ENCODE results near the gene OR5B2. TPM values are rescaled to one million over a fixed set of nuclear protein-coding genes. Genes with fewer than 3 reads are reported as not detected.

The OR5B2 gene
- total RNA-seq = not detected in 2 replicates

DNA sequence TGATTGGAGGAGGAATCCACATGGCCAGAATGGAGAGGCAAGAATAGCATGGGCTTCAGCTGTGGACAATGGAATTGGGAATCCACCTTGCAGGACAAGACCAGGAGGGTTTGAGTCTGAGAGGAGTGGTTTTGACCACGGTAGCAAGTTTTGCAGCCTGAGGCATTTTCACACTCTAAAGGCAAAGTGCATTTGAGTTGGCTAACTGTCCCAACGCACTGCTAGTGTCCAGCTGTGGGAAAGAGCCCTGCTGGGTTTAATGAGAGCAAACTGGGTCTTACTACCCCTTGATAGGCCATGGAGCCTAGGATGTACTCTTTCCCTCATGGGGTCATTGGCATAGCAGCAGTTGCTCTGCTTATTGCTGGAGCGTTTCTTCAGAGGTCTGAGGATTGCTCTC lies at the start of gene OR5B2:
TSS of gene OR5B2 (minus strand) at position 101 of the 400 bp plus-strand sequence. CDS start 4,860 bp downstream, outside the sequence.

GRCh38 chr11:58442136-58442535 lies 14.2 kb upstream of the OR5B2 start, which contains the start of gene OR5B12:
Gene OR5B12 (minus strand): TSS chr11:58442236. CDS start chr11:58440151, 2,085 bp downstream.

GRCh38 chr11:58406774-58407173 lies 21.1 kb downstream of the OR5B2 start, which contains the start of gene OR5B3:
Gene OR5B3 (minus strand): TSS chr11:58406874. CDS start chr11:58403409, 3,465 bp downstream.

Other genes starting within 250 kb of the OR5B2 start
- not detected in 2 replicates for gene OR9Q2, start 239.1 kb downstream of the OR5B2 start, total RNA-seq
- not detected in 2 replicates for gene OR1S2, start 224.0 kb downstream of the OR5B2 start, total RNA-seq
- gene OR1S1, start 215.4 kb downstream of the OR5B2 start, total RNA-seq = not detected in 2 replicates
- not detected in 2 replicates for gene OR10Q1, start 199.2 kb downstream of the OR5B2 start, total RNA-seq
- gene OR10W1, start 159.9 kb downstream of the OR5B2 start, total RNA-seq = not detected in 2 replicates
- not detected in 2 replicates for gene OR5B17, start 69.1 kb downstream of the OR5B2 start, total RNA-seq
- gene OR5B3, start 21.2 kb downstream of the OR5B2 start, total RNA-seq = not detected in 2 replicates
- not detected in 2 replicates for gene OR5B12, start 14.1 kb upstream of the OR5B2 start, total RNA-seq
- gene OR5B21, start 80.0 kb upstream of the OR5B2 start, total RNA-seq = not detected in 2 replicates
- 2.9 and 3.3 TPM in 2 replicates for gene LPXN, start 147.7 kb upstream of the OR5B2 start, total RNA-seq
- 24.7 and 28.1 TPM in 2 replicates for gene ZFP91, start 150.9 kb upstream of the OR5B2 start, total RNA-seq
- gene CNTF, start 194.5 kb upstream of the OR5B2 start, total RNA-seq = 0.73 and 1.9 TPM in 2 replicates